ENCODE measurements around the gene ZNF653. TPM values are rescaled to one million over a fixed set of nuclear protein-coding genes. Genes with fewer than 3 reads are reported as not detected.

ZNF653 gene
- total RNA-seq, 1 experiment from 2014 or later: 14.2 TPM

GRCh38 chr19:11551603-11552235 is 46.1 kb upstream of the ZNF653 start:
- no peak for DNase-seq
- H3F3A ChIP-seq (ENCODE audit: low read length, unreplicated experiment): no peaks in the 10 kb centered on the region
- peaks cover under 1% of the 10 kb centered on the region; the same call in 1 of the 2 replicates for H3K4me1 ChIP-seq (ENCODE audit: insufficient read depth, low read length)
- CTCF ChIA-PET: no interaction called here
- BruUV-seq (replicated peaks): no TSS peak
- peaks cover 27% of the 10 kb centered on the region; the same call in 1 of the 2 replicates for H3K36me3 ChIP-seq (ENCODE audit: low read depth, low read length)
- H3K27ac ChIP-seq (ENCODE audit: low read length): no peak overlapping the region
- no peak overlapping the region for H3K9ac ChIP-seq (ENCODE audit: low read length)
- H3K79me2 ChIP-seq (ENCODE audit: low read length): peaks cover 16% of the 10 kb centered on the region
- no peaks in the 10 kb centered on the region for H3K27me3 ChIP-seq (ENCODE audit: low read length)
- TF ChIP-seq CTCF (conservative IDR thresholded peaks at IDR 0.05; ENCODE audit: low read depth, low read length): peak; percentile 58
- no peak for TF ChIP-seq EZH2phosphoT487 (IDR thresholded peaks at IDR 0.05; ENCODE audit: borderline replicate concordance, low read length)
- H2AFZ ChIP-seq (ENCODE audit: low read length): no peak overlapping the region
- H3K9me3 ChIP-seq (ENCODE audit: low read length): no peaks in the 10 kb centered on the region
- peak; percentile 70 for ATAC-seq
- intact Hi-C loops (cut with micrococcal nuclease): no loop called here
- no peak overlapping the region for H3K4me3 ChIP-seq (ENCODE audit: low read length)
- no peaks in the 10 kb centered on the region for H3K9me2 ChIP-seq (replicated peaks; ENCODE audit: low read length)
- H4K20me1 ChIP-seq (ENCODE audit: low read length): peaks cover 8% of the 10 kb centered on the region; the same call in 1 of the 2 replicates
- POLR2A ChIA-PET (ENCODE audit: unreplicated experiment): no interaction called here
- H3K4me2 ChIP-seq (ENCODE audit: low read length): no peak overlapping the region

GRCh38 chr19:11550265-11550664 is 44.6 kb upstream of the ZNF653 start:
- TF ChIP-seq EZH2 (IDR thresholded peaks at IDR 0.05; ENCODE audit: low read length, unreplicated experiment): no peak
- no peak for TF ChIP-seq CTCF (conservative IDR thresholded peaks at IDR 0.05; ENCODE audit: low read depth, low read length)
- TF ChIP-seq EZH2phosphoT487 (IDR thresholded peaks at IDR 0.05; ENCODE audit: borderline replicate concordance, low read length): no peak
- ChIA-PET CTCF (no interaction called here), POLR2A (ENCODE audit: unreplicated experiment) (no interaction called here)
- H3K9me2 ChIP-seq (replicated peaks; ENCODE audit: low read length): no peaks in the 10 kb centered on the region
- H4K20me1 ChIP-seq (ENCODE audit: low read length): peaks cover under 1% of the 10 kb centered on the region; the same call in 1 of the 2 replicates
- ATAC-seq (no peak), DNase-seq (no peak)
- no peaks in the 10 kb centered on the region for H3F3A ChIP-seq (ENCODE audit: low read length, unreplicated experiment)
- H3K27me3 ChIP-seq (ENCODE audit: low read length): no peaks in the 10 kb centered on the region
- no peak overlapping the region for H2AFZ ChIP-seq (ENCODE audit: low read length)
- H3K9me3 ChIP-seq (ENCODE audit: low read length): no peaks in the 10 kb centered on the region
- intact Hi-C loops (cut with micrococcal nuclease): no loop called here
- H3K4me2 ChIP-seq (ENCODE audit: low read length): no peak overlapping the region
- H3K79me2 ChIP-seq (ENCODE audit: low read length): peaks cover 2% of the 10 kb centered on the region
- no peak overlapping the region for H3K9ac ChIP-seq (ENCODE audit: low read length)
- no peak overlapping the region for H3K4me3 ChIP-seq (ENCODE audit: low read length)
- no TSS peak for BruUV-seq (replicated peaks)
- H3K36me3 ChIP-seq (ENCODE audit: low read depth, low read length): peaks cover 21% of the 10 kb centered on the region; the same call in 1 of the 2 replicates
- peaks cover 5% of the 10 kb centered on the region; the same call in 1 of the 2 replicates for H3K4me1 ChIP-seq (ENCODE audit: insufficient read depth, low read length)
- no peak overlapping the region for H3K27ac ChIP-seq (ENCODE audit: low read length)

- ATAC-seq (no peak), DNase-seq (no peak)
- no peak overlapping the region for H3K4me3 ChIP-seq (ENCODE audit: low read length)
- no peak overlapping the region for H2AFZ ChIP-seq (ENCODE audit: low read length)
- H3K4me2 ChIP-seq (ENCODE audit: low read length): no peak overlapping the region
- no peaks in the 10 kb centered on the region for H3K9me3 ChIP-seq (ENCODE audit: low read length)
- peaks cover 17% of the 10 kb centered on the region; the same call in 1 of the 2 replicates for H3K36me3 ChIP-seq (ENCODE audit: low read depth, low read length)
- H3K4me1 ChIP-seq (ENCODE audit: insufficient read depth, low read length): peaks cover 5% of the 10 kb centered on the region; the same call in 1 of the 2 replicates
- no peaks in the 10 kb centered on the region for H4K20me1 ChIP-seq (ENCODE audit: low read length)
- no peaks in the 10 kb centered on the region for H3K27me3 ChIP-seq (ENCODE audit: low read length)
- no peaks in the 10 kb centered on the region for H3K9me2 ChIP-seq (replicated peaks; ENCODE audit: low read length)
- no peaks in the 10 kb centered on the region for H3K79me2 ChIP-seq (ENCODE audit: low read length)
- H3K27ac ChIP-seq (ENCODE audit: low read length): no peak overlapping the region
- H3F3A ChIP-seq (ENCODE audit: low read length, unreplicated experiment): no peaks in the 10 kb centered on the region
- ChIA-PET POLR2A (ENCODE audit: unreplicated experiment) (no interaction called here), CTCF (no interaction called here)
- no TSS peak for BruUV-seq (replicated peaks)
- H3K9ac ChIP-seq (ENCODE audit: low read length): no peak overlapping the region
- TF ChIP-seq CTCF (conservative IDR thresholded peaks at IDR 0.05; ENCODE audit: low read depth, low read length) (no peak), EZH2phosphoT487 (IDR thresholded peaks at IDR 0.05; ENCODE audit: borderline replicate concordance, low read length) (no peak), EZH2 (IDR thresholded peaks at IDR 0.05; ENCODE audit: low read length, unreplicated experiment) (no peak)
- intact Hi-C loops (cut with micrococcal nuclease): no loop called here
Measured at GRCh38 chr19:11549386-11549953, 43.8 kb upstream of the ZNF653 start.
